ENCODE data around the gene KCNIP1.

The KCNIP1 gene

GRCh38 chr5:170509348-170509660, 5.5 kb downstream of the KCNIP1 start:
- no peak for DNase-seq

DNA sequence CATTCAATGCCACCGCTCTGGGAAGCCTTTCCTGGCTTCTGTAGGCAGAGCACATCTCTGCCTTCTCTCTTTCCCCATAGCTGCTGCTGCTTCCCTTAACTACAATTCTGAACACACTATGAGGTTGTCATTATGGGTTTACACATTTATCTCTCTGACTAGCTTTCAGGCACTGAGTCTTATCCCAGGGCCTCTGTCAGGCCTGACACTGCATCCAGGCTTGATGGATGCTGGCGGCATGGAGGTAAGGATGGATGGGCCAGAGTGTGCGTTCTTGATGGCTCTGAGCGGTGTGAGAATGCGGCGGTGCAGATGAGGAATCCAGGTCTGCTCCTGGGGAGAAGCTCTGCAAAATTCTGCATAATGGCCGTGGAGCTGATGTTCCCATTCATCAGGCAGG, 6.3 kb downstream of the KCNIP1 start:
- no peak for DNase-seq

DNA sequence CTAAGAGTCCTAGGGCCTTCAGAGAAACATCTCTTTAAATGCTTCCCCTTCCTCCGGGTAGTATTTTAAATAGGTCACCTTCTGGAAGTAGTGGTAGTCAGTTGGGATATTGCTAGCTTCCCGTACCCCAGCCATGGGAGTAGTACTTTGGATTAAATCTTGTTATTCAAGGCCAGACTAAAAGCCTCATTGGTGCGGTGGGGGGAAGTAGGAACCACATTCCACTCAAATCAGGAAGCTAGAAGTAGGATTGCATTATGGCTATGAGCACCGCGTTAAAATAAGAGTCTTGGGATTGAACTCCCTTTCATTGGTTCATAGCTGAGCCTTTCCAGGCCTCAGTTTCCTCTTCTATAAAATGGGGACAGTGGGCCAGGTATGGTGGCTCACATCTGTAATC, 6.7 kb downstream of the KCNIP1 start:
- no peak for DNase-seq

DNA sequence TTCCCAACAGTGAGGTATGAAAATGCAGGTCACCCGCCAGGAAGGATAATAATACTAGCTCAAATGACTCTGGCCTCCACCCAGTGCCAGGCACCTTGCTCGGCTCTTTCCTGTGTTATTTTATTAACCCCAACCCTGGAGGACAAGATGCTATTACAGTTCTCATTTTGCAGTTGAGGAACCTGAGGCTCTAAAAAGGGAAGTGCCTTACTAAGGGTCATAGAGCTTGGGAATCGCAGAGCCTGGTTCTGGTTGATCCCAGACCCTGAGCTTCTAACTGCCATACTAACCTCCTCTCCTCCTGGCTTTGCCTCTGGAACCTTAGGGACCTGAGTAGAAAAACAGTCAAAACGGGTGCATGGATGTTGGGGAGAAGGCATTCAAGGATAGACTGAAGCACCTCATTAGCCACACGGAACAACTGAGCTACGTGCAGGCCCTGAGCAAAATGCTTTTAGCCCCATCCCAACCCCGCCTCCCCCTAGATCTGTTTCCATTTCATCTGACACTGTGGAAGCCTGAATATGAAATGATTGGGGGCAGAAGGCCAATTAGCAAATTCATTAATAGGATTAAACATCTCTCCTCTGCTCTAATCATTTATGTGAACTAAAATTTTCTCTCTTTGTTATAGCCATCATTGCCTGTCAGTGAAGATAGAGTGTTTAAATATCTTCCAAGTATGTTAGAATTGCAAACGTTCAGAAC, 7.9 kb downstream of the KCNIP1 start:
- no peak for DNase-seq

GRCh38 chr5:170513856-170514525, 10.2 kb downstream of the KCNIP1 start:
- no peak for DNase-seq

GRCh38 chr5:170517411-170517810, 13.6 kb downstream of the KCNIP1 start:
- no peak for DNase-seq

- no peak for DNase-seq
These were observed 14.5 kb downstream of the KCNIP1 start for GRCh38 chr5:170518277-170518676.

- DNase-seq, result no peak
These were observed 15.7 kb downstream of the KCNIP1 start for GRCh38 chr5:170519549-170519948.

GRCh38 chr5:170520372-170520771, 16.6 kb downstream of the KCNIP1 start:
- DNase-seq, result no peak

GRCh38 chr5:170522211-170523141, 18.7 kb downstream of the KCNIP1 start:
- peak; percentile 21 to 40 for DNase-seq

DNA sequence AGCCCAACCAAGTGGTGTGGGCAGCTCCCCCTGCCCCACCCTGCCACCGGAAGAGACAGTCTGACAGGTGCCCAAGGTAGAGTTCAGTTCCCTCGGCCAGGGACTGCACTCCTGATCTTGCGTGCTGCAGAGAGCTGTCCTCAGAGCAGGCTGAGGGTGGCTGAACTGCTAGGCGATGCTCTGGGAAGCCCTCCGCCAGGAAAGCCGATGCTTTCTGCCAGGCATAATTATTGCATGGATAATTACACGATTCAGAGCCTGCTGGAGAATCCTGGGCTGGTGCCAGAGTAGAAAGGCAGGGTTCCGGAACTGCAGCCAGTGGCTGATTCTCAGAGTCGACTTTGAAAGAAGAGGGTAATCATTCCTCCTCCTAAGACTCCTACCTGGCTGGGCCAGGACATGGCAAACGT, 19.3 kb downstream of the KCNIP1 start:
- DNase-seq, result no peak

DNA sequence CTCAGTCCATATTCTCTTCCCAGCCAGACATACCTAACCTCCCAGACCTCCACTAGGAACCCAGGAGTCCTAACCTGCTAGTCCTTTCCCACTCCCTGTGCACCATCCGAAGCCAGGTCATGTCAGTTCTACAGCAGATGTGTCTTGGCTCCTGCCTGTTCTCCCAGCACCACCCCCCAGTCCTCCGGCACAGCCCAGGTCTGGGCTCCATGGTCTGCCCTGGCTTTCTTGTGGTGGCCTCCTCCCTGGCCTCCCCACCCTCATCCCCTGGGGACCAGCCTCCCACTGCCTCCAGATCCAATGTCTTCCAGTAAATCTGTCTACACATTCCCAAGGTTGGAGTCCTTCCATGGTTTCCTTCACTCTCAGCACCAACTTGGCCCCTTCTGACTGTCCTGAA, 20.0 kb downstream of the KCNIP1 start:
- DNase-seq, result no peak

GRCh38 chr5:170524576-170524975, 20.8 kb downstream of the KCNIP1 start:
- no peak for DNase-seq

- no peak for DNase-seq
These were observed 21.8 kb downstream of the KCNIP1 start for GRCh38 chr5:170525470-170526211.

DNA sequence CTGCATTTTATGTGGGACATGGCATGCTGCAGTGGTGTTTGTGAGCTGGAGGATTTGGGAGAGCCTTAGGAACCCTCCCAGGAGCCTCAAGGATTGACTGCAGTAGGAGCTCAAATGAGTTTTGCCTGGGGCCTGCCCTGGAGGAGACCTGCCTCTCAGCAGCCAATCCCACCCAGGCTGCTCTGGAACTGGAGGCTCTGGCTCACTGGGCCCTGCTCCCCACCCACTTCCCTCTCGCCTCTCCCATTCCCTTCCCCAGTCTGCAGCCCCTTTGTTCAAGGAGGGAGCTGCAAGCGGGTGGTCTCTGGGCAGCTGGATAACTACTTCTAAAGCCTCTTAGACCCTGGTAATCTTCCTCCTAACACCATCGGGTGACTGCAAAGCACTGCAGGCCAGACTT, 24.2 kb downstream of the KCNIP1 start:
- no peak for DNase-seq

- no peak for DNase-seq
These were observed 25.2 kb downstream of the KCNIP1 start for GRCh38 chr5:170528976-170529375.

- DNase-seq, result no peak
These were observed 29.1 kb downstream of the KCNIP1 start for GRCh38 chr5:170532935-170533334.

GRCh38 chr5:170533383-170533782, 29.6 kb downstream of the KCNIP1 start:
- DNase-seq, result no peak

DNA sequence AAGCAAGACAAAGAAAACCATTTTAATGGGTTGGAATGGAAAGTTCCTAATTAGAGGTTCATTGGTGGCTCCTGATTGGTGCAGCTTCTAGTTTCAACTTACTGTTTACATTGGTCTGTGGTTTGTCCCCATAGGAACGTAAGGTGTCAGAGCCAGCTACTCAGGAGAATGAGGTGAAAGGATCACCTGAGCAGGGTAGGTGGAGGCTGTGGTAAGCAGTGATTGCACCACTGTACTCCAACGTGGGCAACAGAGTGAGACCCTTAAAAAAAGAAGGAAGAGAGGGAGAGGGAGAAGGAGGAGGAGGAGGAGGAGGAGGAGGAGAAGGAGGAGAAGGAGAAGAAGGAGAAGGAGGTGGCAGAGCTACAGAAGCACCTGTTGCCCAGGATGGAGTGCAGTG, 30.4 kb downstream of the KCNIP1 start:
- DNase-seq, result no peak

DNA sequence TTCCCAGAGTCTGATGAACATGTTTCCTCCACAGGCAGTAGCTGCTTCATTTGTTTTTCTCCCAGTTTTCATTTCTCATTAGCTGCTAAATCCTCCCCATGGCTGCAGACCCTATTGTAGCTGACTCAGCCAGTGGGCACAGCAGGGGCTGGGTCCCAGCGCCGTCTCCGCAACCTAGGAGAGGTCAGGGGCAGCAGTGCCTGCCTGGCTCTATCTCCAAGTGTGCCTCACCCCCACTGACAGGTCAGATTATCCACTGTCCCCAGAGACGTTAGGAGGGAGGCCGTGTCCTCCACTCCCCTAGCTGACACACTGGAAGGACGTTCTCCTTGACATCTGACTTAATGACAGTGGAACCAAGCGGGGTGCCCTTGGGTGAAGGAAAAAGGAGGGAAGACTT, 31.1 kb downstream of the KCNIP1 start:
- DNase-seq, result no peak

- DNase-seq, result no peak
These were observed 32.7 kb downstream of the KCNIP1 start for GRCh38 chr5:170536525-170536924.

DNA sequence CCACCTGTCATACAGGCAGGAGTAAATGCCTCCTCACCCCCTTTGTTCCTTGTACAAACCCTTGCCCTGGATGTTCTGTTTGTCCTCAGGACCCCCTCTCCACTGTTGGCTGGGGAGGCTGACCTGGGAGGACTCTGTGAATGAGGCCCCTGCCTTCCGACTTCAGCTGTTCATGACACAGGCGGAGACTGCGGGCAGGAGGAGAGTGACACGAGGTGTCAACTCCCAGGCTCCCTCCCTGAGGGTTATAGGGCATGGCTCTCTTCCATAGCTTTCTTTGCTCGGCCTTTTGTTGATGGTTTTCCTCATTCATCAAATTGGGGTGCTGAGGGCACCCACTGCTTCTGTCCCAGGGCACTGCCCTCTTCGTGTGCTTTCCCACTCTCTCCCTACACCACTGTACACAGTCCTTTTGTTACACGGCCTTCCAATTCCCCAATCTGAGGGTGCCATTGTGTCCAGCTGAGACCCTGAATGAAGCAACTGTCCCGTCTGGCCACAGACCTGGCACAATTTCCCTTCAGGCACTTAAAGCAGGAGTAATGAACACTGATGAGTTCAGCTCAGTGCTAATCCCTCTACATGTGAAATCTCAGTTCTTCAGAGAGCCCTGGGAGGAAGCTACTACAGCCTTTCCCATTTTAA, 33.8 kb downstream of the KCNIP1 start:
- DNase-seq, result no peak

- DNase-seq, result no peak
These were observed 34.3 kb downstream of the KCNIP1 start for GRCh38 chr5:170538096-170538465.
